Neuronal stem cell (in vitro differentiated cells): ENCODE data around the gene PIP4K2C.

Source experiments
- DNase-seq: peaks from one replicate; pipeline ENCODE4 v3.0.0-alpha.2; 2013; ENCODE audit warnings: low spot score
- H2AFZ ChIP-seq: one replicate; pipeline ENCODE4 v1.6.1; 2013; ENCODE audit warnings: mild to moderate bottlenecking, low read length, inconsistent platforms
- H2AK5ac ChIP-seq: 2 replicates; pipeline ENCODE4 v1.6.1; 2013; ENCODE audit warnings: low read depth, mild to moderate bottlenecking, inconsistent platforms, low read length, moderate library complexity, mixed read lengths
- H2BK120ac ChIP-seq: 2 replicates; pipeline ENCODE4 v1.6.1; 2013; ENCODE audit warnings: low read depth, mild to moderate bottlenecking, inconsistent platforms, low read length, moderate library complexity, mixed read lengths
- H2BK12ac ChIP-seq: one replicate; pipeline ENCODE4 v1.6.1; 2013; ENCODE audit warnings: low read length, inconsistent platforms
- H2BK15ac ChIP-seq: 2 replicates; pipeline ENCODE4 v1.6.1; 2013; ENCODE audit warnings: mild to moderate bottlenecking, low read length, inconsistent platforms, mixed read lengths
- H2BK5ac ChIP-seq: one replicate; pipeline ENCODE4 v1.6.1; 2013; ENCODE audit warnings: inconsistent platforms, mild to moderate bottlenecking, low read length, moderate library complexity
- H3K14ac ChIP-seq: one replicate; pipeline ENCODE4 v1.6.1; 2013; ENCODE audit warnings: low read length, inconsistent platforms
- H3K18ac ChIP-seq: 2 replicates; pipeline ENCODE4 v1.6.1; 2013; ENCODE audit warnings: low read length, inconsistent platforms
- H3K23ac ChIP-seq: 2 replicates; pipeline ENCODE4 v1.6.1; 2013; ENCODE audit warnings: low read depth, mild to moderate bottlenecking, mixed read lengths, low read length, inconsistent platforms; ENCODE audit not compliant: poor library complexity
- H3K27ac ChIP-seq: replicated peaks from 3 replicates; pipeline ENCODE4 v1.5.1; 2013; ENCODE audit warnings: low read length, inconsistent platforms
- H3K27me3 ChIP-seq, 3 experiments: 2 replicates each; pipeline ENCODE4 v1.6.1; 2013; ENCODE audit warnings: low read length in 3 of 3, mild to moderate bottlenecking in 2 of 3, inconsistent platforms in 1 of 3, low read depth in 1 of 3, mixed read lengths in 1 of 3, moderate library complexity in 1 of 3; ENCODE audit not compliant: control insufficient read depth in 3 of 3, insufficient read depth in 3 of 3
- H3K36me3 ChIP-seq, 2 donors: replicated peaks in 1 of 2; 2 replicates each; pipeline ENCODE4 v1.6.1; 2013; ENCODE audit warnings: low read length in 2 of 2; ENCODE audit not compliant: control insufficient read depth in 2 of 2, insufficient read depth in 2 of 2
- H3K4ac ChIP-seq: 2 replicates; pipeline ENCODE4 v1.6.1; 2013; ENCODE audit warnings: inconsistent platforms, mild to moderate bottlenecking, low read length, moderate library complexity
- H3K4me1 ChIP-seq, 2 donors: 1 replicate in 1 of 2; 2 replicates in 1 of 2; pipeline ENCODE4 v1.6.1; 2013; ENCODE audit warnings: low read length in 2 of 2, low read depth in 1 of 2; ENCODE audit not compliant: control insufficient read depth in 2 of 2, insufficient read depth in 1 of 2
- H3K4me2 ChIP-seq: one replicate; pipeline ENCODE4 v1.6.1; 2013; ENCODE audit warnings: mild to moderate bottlenecking, low read length, inconsistent platforms; ENCODE audit not compliant: insufficient read depth, poor library complexity, severe bottlenecking
- H3K4me3 ChIP-seq, 2 donors: 2 replicates each; pipeline ENCODE4 v1.5.1; 2013; ENCODE audit warnings: low read length in 2 of 2, mild to moderate bottlenecking in 2 of 2, inconsistent platforms in 1 of 2, moderate library complexity in 1 of 2
- H3K79me1 ChIP-seq: one replicate; pipeline ENCODE4 v1.6.1; 2013; ENCODE audit warnings: low read depth, mild to moderate bottlenecking, inconsistent platforms, low read length, moderate library complexity
- H3K9ac ChIP-seq: one replicate; pipeline ENCODE4 v1.6.1; 2013; ENCODE audit warnings: mild to moderate bottlenecking, low read depth, low read length, inconsistent platforms; ENCODE audit not compliant: poor library complexity
- H3K9me3 ChIP-seq, 2 donors: replicated peaks in 1 of 2; 2 replicates each; pipeline versions ENCODE3 to v1.6.1; 2013; ENCODE audit warnings: low read length in 2 of 2, mild to moderate bottlenecking in 2 of 2, inconsistent platforms in 1 of 2, low read depth in 1 of 2, mixed read lengths in 1 of 2, moderate library complexity in 1 of 2; ENCODE audit not compliant: control insufficient read depth in 2 of 2, insufficient read depth in 1 of 2
- H4K8ac ChIP-seq: one replicate; pipeline ENCODE4 v1.6.1; 2013; ENCODE audit warnings: low read depth, mild to moderate bottlenecking, inconsistent platforms, low read length, moderate library complexity
- H4K91ac ChIP-seq: one replicate; pipeline ENCODE4 v1.6.1; 2013; ENCODE audit warnings: low read length, low read depth, mild to moderate bottlenecking, inconsistent platforms; ENCODE audit not compliant: poor library complexity
- WGBS, 2 donors: extraction: QIAGEN DNeasy Blood & Tissue Kit; methylation state at CpG; one replicate each; pipeline ENCODE4 v1.1.7; 2013; ENCODE audit warnings: missing lambda C conversion rate in 2 of 2, mixed read lengths in 1 of 2; ENCODE audit not compliant: insufficient read length in 2 of 2, insufficient replicate concordance in 1 of 2; ENCODE audit errors: extremely low coverage in 2 of 2; 5-methylcytosine and 5-hydroxymethylcytosine counted together

The PIP4K2C gene

GRCh38 chr12:57627501-57628279 lies 36.7 kb downstream of the PIP4K2C start:
- H3K23ac ChIP-seq = peak overlapping the region; percentile 66
- H3K36me3 ChIP-seq = peaks cover 0 to 61% of the 10 kb centered on the region in 2 donors
- H3K14ac ChIP-seq = peak overlapping the region; percentile 92
- peak overlapping the region; percentile 90 for H3K18ac ChIP-seq
- peaks cover 0 to 3% of the 10 kb centered on the region in 2 donors for H3K9me3 ChIP-seq
- peak overlapping the region; percentile 73 for H4K8ac ChIP-seq
- peak overlapping the region; percentile 21 for H2BK15ac ChIP-seq
- no CpG with 5 or more reads among the region's 67 CpGs for WGBS, 2 donors
- H2AFZ ChIP-seq = no peak overlapping the region
- no peak overlapping the region for H3K4ac ChIP-seq
- no peak for DNase-seq
- H3K4me2 ChIP-seq = peak overlapping the region; percentile 37
- H2BK5ac ChIP-seq = no peak overlapping the region
- H3K27ac ChIP-seq = no peak overlapping the region
- peak overlapping the region; percentile 17 for H3K9ac ChIP-seq
- H3K79me1 ChIP-seq = peaks cover 1% of the 10 kb centered on the region
- H3K4me3 ChIP-seq = peak overlapping the region in 1 of 2 donors; percentile 31
- peaks cover 8 to 14% of the 10 kb centered on the region in 2 donors for H3K4me1 ChIP-seq
- no peak overlapping the region for H4K91ac ChIP-seq
- peak overlapping the region; percentile 6 for H2AK5ac ChIP-seq
- H2BK120ac ChIP-seq = no peak overlapping the region
- peaks cover 0 to 96% (median 41%) of the 10 kb centered on the region in 3 experiments for H3K27me3 ChIP-seq
- no peak overlapping the region for H2BK12ac ChIP-seq

- Histone ChIP-seq H3K27me3 (peaks cover 0 to 94% (median 38%) of the 10 kb centered on the region in 3 experiments), H3K4ac (no peak overlapping the region), H2AFZ (no peak overlapping the region), H3K14ac (no peak overlapping the region), H3K23ac (peak overlapping the region; percentile 66), H2BK15ac (no peak overlapping the region), H4K8ac (no peak overlapping the region), H3K9me3 (peaks cover 0 to 3% of the 10 kb centered on the region in 2 donors), H3K4me2 (no peak overlapping the region), H2BK5ac (no peak overlapping the region), H3K4me3 (no peak overlapping the region), H3K18ac (peak overlapping the region; percentile 90), H3K4me1 (peaks cover 10 to 16% of the 10 kb centered on the region in 2 donors), H2AK5ac (no peak overlapping the region), H3K79me1 (peaks cover 1% of the 10 kb centered on the region), H4K91ac (no peak overlapping the region), H3K27ac (no peak overlapping the region), H3K36me3 (peaks cover 0 to 61% of the 10 kb centered on the region in 2 donors), H3K9ac (no peak overlapping the region), H2BK120ac (no peak overlapping the region), H2BK12ac (no peak overlapping the region)
- WGBS, 2 donors = no CpG with 5 or more reads among the region's 29 CpGs
- DNase-seq = no peak
Observed at GRCh38 chr12:57628280-57629191, 37.5 kb downstream of the PIP4K2C start.

- no peaks in the 10 kb centered on the region for H3K79me1 ChIP-seq
- H3K36me3 ChIP-seq = peaks cover 0 to 57% of the 10 kb centered on the region in 2 donors
- H3K9me3 ChIP-seq = peaks cover 0 to 3% of the 10 kb centered on the region in 2 donors
- no peak overlapping the region for H3K23ac ChIP-seq
- H2AFZ ChIP-seq = no peak overlapping the region
- WGBS, 2 donors = no CpG with 5 or more reads among the region's 5 CpGs
- H2BK5ac ChIP-seq = no peak overlapping the region
- H2BK120ac ChIP-seq = no peak overlapping the region
- H3K14ac ChIP-seq = no peak overlapping the region
- H4K8ac ChIP-seq = no peak overlapping the region
- DNase-seq = no peak
- peaks cover 10 to 16% of the 10 kb centered on the region in 2 donors for H3K4me1 ChIP-seq
- H3K4ac ChIP-seq = no peak overlapping the region
- H4K91ac ChIP-seq = no peak overlapping the region
- H3K4me2 ChIP-seq = no peak overlapping the region
- no peak overlapping the region for H3K18ac ChIP-seq
- H3K9ac ChIP-seq = no peak overlapping the region
- no peak overlapping the region for H3K4me3 ChIP-seq
- H2AK5ac ChIP-seq = no peak overlapping the region
- H2BK15ac ChIP-seq = no peak overlapping the region
- H2BK12ac ChIP-seq = no peak overlapping the region
- peaks cover 4 to 80% (median 35%) of the 10 kb centered on the region in 3 experiments for H3K27me3 ChIP-seq
- no peak overlapping the region for H3K27ac ChIP-seq
Observed at GRCh38 chr12:57629897-57630471, 39.0 kb downstream of the PIP4K2C start.
